HUDEP-2 (cell line): ENCODE data around the gene PAX6.

Experiments
- DNase-seq, 76 experiments: peaks; one replicate each; lab custom pipeline; 2025; ENCODE audit not compliant: unreplicated experiment in 76 of 76; lab: John Stamatoyannopoulos, UW

Gene PAX6

DNA sequence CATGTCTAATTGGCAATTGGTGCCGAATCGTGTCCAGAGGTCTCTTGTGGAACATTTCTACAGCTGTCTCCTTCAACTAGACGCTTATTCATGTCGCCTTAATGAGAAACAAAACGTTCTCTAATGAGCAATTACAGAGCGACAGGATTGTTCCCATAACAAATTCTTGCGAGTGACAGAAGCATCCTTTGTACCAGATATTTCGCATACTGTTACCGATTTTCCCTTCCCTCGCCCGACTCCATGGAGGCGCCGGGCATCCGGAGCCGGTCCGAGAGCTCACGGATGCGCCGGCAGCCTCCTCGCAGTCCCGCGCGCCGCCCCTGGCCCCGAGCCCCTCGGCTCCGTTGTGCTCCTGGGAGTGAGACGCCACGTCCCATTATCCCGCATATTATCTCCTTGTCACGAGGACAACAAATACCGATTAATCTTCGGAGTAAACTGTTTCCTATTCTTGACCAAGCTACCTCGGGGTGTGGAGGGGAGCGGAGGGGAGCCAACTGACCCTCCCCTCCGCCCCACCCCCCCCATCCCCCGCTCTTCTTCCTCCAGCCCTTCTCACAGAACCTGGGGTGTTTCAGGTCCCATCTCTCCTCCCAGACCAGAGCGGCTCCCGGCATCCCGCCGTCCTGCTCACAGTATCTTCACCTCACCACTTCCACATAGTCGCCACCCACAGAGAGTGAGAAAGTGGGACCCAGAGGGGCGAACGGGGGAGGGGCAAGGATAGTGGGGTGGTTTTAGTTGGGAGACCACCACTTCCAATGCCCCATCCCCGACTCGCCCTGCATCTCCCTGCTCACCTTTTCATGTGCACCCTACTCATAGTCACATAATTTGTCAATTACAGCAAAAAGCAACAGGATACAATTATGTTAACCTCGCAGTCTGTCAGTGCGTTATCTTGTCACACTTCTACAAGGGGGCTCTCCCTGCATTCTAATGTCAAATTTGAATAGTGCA, 11.4 kb downstream of the PAX6 start:
- DNase-seq, result no peak

DNA sequence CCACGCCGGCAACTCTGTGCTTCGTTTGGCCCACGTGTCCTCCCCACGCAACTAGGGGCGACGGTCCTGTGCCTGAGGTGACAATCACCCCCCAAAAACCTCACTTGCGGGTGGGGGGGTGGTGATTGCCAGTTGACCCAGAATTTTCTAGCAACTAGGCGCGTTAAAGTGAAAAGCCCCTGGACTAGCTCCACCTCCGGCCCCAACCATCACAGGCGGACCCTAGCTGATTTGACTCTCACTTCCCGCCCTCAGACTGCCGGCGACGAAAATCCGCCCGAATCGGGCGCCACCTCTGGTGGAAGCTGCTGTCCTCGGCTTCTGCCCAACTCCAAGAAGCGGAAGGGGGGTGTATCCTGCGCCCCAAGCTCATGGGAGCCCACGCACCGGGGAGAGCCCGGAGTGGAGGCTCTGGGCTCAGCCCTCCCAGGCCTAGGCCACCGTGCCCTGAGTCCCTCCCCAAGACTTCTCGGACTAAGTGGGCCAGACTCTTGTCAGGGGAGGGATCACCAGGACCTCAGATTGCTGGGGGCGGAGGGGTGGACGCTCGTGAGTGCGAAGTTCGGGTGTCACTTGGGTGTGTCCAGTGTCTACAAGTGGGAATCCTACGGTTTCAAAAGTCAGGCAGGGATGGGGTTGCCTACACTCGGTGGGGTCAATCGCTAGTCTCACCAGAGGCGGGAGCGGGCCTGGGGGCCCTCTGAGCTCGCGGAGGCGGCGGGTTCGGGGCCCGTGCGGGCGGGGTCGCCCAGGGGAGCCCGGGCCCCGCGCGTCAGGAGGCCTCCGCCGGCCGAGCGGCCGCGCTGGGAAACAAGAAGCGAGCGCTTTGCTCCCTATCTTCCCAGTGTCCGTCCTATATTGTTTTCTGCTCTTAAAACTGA, 12.3 kb downstream of the PAX6 start:
- DNase-seq, result peak in 22 of 76 experiments; percentile 10 to 50 (median 22)

DNA sequence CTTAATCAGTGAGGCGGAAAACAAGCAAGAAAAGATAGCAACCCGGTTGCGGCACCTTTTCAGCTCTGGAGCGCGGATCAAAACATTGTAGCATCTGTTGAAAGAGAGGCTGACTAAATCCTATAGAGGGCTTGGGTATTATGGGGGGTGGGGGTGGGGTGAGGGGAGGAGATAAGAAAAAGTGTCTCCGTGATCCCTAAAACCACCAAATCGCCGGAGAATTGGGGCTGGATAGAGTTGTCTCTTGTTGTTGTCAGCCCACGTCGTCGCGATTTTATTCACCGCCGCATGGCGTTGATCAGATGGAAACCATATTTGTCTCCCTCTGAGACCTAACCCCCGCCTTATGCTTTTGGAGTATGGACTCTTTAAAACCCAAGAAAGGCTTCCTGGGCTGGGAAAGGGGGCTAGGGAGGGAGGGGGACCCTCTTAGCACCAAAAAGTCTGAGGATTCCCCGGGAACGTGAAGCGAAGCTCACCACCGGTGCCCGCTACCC, 13.0 kb downstream of the PAX6 start:
- DNase-seq, result no peak

DNA sequence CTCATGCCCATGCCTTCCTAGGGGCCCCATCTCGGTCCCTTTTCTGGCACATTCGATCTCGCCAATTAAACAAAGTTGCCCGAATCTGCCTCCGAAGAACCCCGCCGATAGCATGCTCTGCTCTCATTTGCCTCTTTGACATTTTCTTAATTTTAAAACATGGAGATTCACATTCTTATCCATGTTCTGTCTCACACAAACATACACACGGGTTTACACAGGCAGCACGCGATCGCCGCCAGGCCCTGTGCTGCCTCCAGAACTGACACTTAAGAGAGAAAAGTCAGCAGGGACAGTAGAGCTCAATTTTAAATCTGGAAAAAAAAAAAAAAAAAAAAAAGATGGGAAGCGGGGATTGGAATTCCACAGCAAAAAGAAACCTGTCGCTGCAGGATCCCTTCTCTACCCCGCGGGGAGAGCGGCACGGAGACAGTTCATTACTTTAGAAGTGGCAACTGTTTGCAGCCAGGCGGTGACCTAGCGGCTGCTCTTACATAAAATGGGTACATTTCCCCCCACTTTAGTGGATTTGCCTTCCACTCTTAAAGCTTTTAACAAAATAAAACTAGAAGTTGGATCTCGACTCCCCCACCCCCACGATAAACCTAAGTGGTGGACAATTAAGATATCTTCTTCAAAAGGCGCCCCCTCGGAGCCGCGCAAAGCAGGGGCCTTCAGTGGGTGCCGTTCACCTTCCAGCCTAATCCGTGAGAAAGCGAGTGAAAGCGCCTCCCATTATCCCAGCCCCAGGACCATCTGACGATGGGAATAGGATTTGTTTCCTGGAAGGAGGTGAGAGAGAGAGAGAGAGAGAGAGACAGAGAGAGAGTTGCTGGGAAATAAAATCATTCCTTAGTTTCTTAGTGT, 13.7 kb downstream of the PAX6 start:
- DNase-seq, result no peak

DNA sequence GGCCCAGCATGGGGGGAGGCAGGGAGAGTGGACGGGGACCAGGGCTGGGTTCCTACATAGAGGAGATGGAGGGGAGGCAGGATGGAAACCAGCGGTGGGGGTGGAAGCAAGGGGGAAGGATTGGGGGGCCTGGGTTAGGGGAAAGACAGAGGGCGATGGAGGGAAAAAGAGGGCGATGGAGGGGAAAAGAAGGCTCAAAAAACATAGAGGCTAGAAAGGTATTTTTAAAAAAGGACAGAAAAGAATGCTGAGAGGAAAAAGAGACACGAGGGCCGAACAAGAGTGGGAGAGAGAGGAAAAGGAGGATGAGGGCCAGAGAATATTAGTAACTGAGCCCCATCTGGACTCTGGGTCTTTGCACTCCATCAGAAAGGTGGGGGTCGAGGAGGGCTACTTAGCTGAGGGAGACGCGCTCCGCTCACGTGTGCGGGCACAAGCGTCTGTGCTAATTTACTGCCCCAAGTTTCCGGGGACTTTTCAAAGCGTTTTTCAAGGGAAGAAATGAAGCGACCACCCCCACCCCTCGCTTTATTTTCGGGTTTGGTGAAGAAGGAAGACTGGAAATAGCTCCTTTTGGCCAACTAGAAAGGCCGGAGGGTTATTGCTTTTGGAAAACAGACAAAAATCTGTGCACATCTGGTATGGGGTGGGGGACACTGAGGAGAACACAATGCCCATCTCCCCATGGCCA, 14.5 kb downstream of the PAX6 start:
- no peak for DNase-seq

DNA sequence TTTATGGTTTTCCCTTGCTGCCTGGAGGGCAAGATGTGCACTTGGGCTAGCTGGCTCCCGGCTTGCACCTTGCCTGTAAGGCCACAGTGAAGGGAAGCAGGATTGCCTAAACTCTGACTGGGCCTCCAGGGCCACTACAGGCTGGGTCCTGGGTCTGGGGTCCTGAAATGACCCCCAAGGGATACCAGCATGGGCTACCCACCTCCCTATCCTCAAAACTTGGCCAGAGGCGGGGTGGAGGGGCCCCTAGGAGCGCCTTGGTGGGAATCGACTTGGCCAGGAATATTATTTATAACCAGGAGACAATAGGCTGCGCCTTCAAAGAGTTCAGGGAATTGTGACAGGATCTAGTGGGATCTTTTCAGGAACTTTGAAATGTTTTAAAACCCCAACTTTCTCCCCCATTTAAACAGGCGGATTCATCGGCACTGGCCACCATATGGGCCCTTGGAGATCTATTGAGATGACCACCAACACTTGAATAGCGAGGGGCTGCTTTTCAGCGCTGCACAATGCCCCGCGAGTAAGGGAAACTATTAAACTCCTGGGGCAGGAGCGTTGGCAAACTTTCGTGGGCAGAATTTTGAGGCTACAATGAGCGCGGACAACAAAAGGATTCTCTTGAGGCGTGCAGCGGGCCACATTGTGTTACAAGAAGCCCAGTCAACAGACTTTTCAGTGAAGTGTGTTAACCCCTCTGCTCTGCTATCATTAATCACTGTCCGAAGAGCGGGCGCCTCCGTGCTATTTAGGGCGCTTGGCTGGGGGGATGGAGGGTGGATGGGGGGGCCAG, 15.2 kb downstream of the PAX6 start:
- DNase-seq, result no peak

DNA sequence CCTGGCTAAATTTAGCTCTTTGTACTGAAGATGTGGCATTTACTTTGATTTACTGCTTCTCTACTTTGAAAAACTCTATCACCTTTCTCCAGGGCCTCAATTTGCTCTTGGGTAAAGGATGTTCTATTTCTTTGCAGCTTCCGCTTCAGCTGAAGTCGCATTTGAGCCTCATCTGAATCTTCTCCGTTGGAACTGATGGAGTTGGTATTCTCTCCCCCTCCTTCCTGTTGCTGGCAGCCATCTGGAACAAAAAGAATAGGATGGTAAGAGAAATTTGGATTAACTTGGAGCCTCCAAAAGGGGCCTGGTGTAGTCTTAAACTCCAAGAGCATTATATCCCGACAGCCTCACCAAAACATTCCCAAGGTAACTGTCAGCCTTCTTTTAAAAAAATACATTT, 16.6 kb downstream of the PAX6 start:
- DNase-seq, result no peak

DNA sequence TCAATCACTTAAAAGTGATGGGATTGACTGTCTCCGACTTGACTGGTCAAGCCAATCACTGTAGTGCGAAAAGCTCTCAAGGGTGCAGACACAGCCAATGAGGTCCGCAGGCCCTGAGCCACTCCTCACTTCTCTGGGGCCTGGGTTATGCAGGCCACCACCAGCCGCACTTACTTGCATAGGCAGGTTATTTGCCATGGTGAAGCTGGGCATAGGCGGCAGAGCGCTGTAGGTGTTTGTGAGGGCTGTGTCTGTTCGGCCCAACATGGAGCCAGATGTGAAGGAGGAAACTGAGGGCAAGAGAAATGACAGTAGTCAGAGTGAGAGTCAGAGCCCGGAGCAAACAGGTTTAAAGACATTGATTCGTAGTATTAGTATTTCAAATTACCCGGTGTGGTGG, 17.9 kb downstream of the PAX6 start:
- no peak for DNase-seq

DNA sequence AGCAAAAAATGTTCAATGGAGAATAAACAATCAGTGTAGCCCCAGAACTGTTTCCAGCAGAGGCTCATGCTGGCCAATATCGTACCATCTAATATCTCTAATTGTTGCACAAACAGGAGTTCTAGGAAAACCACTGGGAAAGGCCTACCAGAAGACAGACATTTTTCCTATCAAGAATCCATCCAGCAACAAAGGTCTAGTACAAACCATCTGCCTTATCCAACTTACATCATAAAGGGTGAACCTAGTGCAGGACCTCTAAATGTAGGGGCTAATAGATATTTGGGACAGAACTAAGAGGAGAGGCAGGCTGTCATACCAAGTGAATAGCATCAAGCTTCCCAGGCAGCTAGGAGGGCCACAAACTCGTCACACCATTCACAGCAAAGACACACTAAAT, 18.7 kb downstream of the PAX6 start:
- DNase-seq, result no peak

DNA sequence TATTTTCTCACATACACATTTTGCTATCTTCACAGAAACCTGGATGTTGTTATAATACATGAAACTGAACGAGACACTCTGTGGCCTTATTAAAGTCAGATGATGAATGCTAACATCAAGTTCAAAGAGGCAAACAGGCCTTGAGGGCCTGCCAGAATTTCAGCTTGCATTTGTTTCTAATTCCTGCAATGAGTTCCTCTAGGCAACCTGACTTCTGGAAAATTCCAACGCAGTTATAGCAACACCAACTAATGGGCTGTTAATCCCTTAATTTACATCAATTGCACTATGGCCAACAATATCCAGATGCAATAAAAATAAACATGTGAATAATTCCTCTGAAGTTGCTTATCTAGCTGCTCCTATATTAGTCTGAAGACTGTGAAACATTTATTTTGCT, 19.1 kb downstream of the PAX6 start:
- DNase-seq, result no peak

DNA sequence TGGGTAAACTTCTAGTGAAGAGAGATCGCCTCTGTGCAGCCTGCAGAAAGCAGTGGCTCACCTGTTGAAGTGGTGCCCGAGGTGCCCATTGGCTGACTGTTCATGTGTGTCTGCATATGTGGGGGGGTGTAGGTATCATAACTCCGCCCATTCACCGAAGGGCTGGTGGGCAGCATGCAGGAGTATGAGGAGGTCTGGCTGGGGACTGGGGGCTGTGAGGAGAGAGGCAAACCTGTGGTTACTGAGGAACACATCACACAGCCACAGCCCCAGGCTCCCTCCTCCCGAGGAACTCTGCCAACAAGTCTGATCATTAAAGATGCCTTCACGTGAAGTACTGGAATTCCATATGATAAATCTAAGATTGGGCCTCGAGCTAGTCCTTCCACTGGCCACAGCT, 20.5 kb downstream of the PAX6 start:
- no peak for DNase-seq

DNA sequence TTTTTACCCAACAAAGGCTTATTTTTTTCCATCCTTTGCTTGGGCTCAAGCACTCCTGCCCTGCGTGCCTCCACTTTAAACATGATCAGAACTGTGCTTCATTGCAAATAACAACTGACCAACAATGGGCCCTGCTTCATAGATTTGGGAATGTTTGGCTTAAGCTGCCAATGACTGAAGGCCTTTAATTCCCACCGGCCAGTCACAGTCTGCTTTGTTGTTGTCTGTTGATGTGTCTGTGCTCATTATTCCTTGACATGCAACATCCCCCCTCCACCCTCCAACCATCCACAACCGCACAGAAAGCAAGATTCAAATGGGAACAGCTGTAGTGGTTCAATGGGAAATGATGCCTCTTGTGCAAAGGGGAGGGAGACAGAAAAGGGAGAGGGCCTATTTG, 23.0 kb downstream of the PAX6 start:
- no peak for DNase-seq

DNA sequence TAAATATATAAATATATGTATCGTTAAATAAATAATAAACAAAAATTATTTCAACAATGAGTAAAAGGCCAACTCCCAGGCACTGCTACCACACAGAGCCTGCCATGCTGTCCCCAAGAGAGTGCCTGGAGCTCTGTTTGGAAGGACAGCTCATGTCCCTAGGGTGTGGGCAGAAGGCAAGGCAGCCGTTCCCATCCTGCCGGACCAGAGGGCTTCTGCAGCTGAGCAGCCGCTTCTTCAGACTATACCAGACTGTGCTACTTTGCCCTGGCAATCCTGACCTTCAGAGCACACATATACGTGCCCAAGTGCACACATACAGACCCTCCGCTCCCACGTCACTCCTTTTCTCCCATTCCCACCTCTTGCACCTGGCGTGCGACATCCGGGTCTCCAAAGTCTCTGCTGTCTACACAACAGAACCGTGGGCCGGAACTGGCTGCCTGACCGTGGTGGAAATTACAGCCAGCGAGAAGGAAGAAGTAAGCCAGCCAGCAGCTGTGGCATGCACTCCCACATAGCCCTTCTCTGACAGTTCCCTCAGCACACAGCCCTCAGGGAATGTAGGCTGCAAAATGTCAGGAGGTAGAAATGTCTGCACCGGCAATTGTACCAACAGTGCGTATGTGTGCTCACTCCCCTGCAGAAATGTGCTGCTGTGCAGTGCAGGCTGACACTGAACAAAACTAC, 24.0 kb downstream of the PAX6 start:
- no peak for DNase-seq

DNA sequence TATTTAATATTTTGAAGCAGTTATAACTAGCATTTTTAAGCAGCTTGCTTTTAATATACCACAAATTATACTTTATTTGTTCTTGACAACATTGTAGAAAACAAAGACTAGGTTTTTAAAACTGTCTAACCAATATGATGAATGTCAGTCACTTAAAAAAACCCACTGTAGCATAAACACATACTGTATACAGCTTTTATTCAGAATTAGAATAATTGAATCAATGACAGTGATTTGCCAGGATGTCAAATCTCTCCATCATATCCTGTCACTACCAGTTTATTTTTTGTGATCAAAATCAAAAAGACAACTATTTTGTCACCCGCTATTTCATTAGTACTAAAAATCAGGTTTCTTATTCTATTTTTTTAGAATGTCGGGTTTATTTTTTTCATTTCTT, 26.5 kb downstream of the PAX6 start:
- DNase-seq, result no peak

DNA sequence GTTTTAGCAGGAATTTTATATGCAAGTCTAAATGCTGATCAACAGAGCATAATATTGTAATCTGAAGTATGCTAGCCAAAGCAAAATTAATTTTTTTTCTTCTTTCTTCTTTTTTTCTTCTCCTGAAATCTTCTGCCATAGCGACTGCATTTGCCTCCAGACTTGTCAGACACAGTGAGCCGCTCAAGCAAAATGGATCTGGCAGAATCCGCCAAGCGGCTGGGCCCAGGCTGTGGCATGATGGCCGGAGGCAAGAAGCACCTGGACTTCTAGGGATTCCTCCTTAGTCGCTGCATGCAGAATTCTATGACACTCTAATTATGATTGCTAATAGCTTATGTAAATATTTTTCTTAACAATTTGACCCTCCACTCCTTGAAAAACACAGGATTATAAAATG, 27.9 kb downstream of the PAX6 start:
- DNase-seq, result no peak

DNA sequence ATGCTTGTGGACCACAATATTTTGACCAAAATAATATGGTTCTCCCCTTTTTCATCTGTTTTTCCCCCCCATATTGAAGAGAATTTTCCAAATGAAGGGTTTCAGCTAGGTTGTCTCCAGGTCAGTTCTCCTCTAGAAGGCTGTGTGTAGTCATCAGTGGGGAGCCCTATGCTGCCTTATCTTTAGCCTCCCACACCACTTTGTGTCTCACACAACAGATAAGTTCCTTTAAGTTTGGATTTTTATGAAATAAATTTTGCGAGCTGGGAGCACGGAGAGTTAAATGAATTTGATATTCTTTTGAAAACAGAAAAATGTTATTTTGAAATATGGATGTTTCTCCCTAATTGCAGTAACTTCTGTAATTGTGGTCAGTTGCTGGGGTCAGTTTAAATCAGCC, 28.9 kb downstream of the PAX6 start:
- DNase-seq, result peak in 6 of 76 experiments; percentile 8 to 36 (median 14)

DNA sequence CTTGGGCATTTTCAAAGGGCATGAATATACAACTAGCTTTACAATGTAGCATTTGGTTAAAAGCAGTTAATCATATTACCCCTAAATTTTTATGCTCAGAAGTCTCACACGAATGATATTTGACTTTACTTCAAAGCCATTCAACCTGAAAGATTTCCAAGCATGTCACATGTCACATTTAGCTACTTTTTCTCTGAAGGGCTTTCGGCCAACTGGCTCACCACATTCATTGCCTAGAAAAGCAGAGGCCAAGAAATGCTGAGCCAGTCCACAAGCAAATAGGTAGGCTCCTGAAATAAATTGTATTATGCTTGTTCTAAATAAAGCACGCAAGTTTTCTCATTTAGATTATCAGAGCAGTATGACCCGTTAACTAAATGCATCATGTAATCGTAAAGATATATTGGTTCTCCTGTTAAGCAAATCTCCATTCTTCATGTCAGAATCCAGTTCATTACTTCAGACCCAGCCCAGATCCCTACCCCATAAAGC, 30.6 kb downstream of the PAX6 start:
- DNase-seq, result no peak

DNA sequence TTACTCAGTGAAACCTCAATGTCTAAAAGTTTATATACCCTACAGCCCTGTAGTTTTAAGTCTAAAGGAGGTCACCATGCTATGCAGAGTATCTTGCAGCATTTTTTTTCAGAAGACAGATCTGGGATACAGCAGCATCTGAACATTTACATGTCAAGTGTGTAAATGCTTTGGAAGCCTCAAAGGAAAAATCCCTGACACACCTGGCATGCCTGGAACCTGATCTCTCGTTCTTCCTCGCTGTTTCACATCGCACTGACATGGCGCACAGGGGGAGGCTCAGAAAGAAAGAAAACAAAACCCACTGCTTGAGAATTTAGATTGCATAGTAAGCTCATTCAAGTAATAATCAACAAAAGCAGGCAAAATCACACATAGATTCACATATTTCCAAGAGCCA, 31.0 kb downstream of the PAX6 start:
- no peak for DNase-seq
